Erythroblast (primary cell): ENCODE results near the gene ARL4A.
"Not testable (repeated sequence)": the region's sequence is repeated elsewhere in the genome, so short reads cannot be mapped to it uniquely, and the experiment has no call there.

Source experiments
- DNase-seq, 2 experiments: peaks; one replicate each; lab custom pipeline; 2025; lab: John Stamatoyannopoulos, UW
- GATA1 ChIP-seq: IDR thresholded peaks from 2 replicates; pipeline ENCODE4 v1.6.1; 2011; ENCODE audit warnings: low read depth, mild to moderate bottlenecking, control low read depth, low read length, moderate library complexity
- POLR2A ChIP-seq: IDR thresholded peaks from 2 replicates; pipeline ENCODE4 v1.6.1; 2011; ENCODE audit warnings: mild to moderate bottlenecking, low read length

The ARL4A gene, protein sequence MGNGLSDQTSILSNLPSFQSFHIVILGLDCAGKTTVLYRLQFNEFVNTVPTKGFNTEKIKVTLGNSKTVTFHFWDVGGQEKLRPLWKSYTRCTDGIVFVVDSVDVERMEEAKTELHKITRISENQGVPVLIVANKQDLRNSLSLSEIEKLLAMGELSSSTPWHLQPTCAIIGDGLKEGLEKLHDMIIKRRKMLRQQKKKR

DNA sequence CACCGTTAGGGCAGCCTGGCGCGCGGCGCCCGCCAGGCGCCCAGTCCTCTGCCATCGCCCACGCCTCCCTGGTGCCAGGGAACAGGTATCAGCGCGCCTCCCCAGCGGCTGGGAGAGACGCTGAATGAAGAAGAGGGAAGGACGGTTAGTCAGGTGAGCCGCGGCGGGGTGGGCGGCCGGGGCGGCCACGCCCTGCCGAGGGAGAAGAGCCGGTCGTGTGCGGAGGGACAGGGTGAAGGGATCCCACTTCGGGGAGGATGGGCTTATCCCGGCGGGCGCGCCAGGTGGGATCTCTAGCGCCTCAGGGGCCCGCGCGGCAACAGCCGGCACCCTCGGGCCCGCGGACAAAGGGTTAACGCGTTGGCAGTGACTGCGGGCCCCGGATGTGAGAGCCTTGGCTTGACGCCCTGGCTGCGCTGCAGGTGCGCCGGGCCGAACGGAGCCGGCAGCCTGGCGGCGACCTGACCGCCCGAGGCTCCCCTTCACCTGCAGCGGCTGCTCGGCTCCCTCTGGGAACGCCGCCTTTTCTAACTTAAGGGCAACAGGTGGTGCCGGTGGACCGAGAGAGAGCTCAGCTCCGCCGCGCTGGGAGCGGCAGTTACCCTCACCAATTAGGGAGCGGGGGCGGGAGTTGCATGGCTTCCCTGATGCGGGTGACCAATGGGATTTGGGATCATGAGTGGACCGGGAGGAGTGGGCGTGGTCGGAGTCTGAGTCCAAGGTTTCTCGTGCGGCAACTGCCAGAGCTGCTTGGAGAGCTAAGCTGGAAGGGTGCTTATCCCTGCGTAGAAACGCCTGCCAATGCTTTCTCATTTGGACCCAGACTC lies at the start of gene ARL4A:
Gene ARL4A (plus strand): TSS at position 743 of the 827 bp plus-strand sequence. CDS start 622 bp downstream, outside the sequence.
- peak; percentile 99 for DNase-seq
- TF ChIP-seq GATA1 (no peak), POLR2A (peak; percentile 99)

DNA sequence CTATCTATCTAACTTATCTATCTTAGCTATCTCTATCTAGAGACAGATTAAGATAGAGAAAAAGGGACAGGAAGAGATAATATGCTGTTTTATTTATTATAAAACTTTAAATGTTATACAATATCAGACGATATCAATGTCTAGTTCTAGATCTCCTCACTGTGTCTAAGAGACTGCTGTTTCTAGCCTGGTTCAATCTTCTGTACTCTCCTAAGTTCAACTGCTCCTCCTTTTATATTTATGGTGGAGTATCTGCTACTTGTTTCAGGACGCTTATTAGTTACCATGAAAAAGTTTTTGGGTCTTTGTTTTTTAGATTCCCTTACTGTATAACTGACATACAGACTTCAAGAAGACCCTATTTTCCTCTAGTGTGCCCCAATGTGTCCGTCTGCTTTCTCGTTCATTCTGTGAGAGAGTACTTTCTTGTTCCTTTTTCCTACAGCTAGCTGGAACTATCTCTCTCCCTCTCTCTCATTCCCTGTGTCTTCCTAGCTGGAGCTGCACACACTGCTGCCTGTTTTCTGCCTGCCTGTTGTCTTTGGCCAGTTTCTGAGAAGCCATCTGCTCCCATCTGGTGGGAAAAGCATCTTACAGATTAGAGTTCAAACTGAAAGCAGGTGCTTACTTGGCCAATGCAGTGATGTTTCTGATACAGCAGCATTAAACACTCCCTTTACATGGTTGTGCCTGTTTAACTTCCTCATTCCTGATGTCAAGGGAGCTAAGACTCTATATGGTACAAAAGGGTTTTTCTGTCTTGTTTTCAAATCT lies 49.4 kb upstream of the ARL4A start:
- TF ChIP-seq GATA1 (no peak), POLR2A (no peak)
- peak; percentile 6 to 14 for DNase-seq

DNA sequence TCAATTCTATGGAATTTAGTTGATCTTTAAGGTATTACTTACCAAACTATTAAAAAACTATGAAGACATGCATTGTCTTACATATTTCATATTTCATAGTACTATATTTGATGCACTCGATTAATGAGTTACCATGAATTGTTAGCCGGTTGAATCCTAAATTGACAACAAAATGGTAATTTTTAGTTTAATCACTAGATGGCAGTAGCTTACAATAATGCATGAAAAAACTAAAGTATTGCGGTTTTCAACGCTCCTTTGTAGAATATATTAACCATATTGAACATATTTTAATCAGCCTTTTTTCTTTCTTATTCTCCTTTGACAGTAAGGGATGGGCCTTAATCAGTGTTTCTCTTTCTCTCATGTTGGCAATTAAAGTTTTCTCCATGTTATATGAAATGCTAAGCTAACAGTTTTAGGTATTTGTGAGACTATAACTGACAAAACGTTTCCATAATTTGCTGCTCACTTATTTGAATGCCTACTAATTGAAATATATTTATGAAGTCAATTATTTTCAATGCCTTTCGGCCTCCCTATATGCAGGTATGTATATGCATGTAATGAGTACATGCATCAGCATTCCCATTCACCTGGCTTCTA lies 48.5 kb upstream of the ARL4A start:
- TF ChIP-seq GATA1 (no peak), POLR2A (no peak)
- peak; percentile 46 to 65 for DNase-seq

DNA sequence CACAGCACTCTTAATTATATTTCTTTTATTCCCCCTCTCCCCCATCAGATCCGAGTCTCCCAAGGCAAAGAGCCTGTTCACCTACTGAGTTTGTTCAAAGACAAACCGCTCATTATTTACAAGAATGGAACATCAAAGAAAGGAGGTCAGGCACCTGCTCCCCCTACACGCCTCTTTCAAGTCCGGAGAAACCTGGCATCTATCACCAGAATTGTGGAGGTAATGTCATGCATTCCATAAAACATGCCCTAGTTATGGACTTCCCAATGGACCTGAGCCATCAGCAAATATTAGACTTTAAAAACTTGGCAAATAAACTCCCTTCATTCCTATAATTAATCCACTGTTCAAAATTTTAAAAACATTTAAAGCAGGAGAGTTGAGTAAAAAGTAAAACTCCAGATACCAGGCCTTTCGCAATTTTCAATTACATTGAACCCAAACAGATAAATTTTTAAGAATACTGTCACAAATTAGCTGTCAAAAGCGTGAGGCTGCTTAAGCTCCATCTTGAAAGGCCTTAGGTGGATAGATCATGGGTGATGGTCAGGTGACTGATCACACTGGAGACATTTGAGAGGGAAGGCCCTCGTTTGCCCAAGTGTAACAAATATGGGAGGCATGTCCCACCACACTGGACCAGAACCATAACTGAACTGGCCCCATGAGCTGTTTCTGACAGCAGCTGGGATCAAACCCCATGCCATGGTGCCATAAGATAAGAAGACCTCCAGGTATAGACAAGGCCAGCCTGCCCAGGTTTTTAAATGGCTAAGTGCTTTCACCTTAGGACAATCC lies 46.9 kb upstream of the ARL4A start:
- TF ChIP-seq GATA1 (no peak), POLR2A (no peak)
- no peak for DNase-seq

DNA sequence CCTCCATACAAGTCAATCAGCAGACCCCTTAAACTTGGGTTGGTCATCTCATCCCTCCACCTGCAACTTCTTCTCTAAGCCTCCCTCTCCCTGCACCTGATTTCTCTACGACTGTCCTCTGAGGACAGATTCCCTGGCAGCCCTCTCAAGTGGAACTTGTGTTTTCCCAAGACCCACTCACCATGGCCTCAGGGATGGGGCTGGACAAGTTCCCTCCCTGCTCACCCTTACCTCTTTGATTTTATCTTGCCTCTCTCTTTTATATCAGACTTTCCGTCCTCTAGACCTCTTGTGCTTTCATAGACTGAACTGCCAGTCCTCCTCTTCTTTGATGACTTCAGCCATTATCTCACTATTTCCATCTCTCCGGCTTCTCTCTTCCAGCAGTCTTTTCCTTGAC lies 46.2 kb upstream of the ARL4A start:
- DNase-seq: no peak
- TF ChIP-seq GATA1: no peak
- no peak for TF ChIP-seq POLR2A

DNA sequence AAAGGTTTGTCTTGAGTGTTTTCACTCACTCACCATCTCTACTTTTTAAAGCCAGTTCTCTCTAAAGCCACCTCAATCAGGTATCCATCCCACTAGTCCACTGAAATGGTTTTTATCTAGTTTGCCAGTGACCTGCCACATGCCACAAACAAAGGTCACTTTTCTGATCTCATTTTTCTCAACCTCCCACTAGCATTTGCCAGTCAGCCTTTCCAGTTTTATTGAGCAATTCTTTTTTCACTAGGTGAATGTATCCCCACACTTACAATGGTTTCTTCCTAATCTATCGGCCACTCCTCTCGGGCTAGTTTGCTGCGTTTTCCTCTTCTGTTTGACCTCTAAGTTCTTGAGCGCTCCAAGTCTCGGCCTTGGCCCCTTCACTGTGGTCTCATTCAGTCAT lies 44.9 kb upstream of the ARL4A start:
- TF ChIP-seq POLR2A (no peak), GATA1 (no peak)
- DNase-seq: no peak

DNA sequence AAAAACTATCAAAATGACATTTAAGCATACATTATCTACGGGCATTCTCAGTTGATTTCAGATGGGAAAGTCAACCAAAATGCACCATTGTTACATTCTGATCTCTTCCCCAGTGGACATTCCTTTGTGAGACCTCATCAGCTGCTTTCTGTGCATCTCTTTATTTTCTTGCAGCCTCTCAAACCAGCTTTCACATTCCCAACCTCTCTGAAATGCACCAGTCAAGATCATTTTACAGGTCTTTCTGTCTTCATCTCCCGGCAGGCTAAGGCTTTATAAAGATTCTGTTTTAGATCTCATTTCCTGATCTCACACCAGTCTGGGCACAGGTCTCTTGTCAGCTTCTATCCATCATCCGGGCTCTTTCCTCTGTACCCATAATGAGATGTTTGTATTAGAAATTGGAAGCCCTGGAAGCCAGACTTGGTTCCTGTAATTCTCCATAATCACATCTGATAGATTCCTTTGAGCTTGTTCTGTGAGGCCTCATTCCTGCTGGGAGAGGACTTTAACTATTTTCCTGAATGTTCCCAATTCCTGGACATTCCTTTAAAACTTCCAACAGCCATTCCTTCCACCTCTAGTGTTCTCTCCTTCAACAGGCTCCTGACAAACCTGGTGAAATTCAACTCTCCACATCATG lies 44.3 kb upstream of the ARL4A start:
- no peak for DNase-seq

DNA sequence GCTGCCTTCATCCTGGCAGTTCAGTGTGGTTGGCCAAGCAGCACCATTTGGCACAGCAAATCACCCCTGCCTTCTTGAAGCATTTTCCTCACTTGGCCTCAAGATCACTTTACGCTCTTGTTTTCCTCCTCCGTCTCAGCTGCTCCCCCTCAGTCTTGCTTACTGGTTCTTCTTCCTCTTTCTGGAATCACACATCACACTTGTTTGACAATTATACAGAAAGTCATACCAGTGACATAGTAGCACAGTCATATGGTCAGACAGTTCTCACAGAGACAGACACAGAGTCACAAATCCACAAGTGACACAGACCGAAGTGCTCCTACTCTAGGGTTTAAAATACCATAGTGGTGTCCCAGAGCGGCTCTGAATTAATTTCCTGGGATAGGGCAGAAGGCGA lies 43.8 kb upstream of the ARL4A start:
- TF ChIP-seq GATA1 (no peak), POLR2A (no peak)
- no peak for DNase-seq

More for the DNA sequence above, 44.3 kb upstream of the ARL4A start:
- TF ChIP-seq GATA1 (no peak), POLR2A (no peak)

DNA sequence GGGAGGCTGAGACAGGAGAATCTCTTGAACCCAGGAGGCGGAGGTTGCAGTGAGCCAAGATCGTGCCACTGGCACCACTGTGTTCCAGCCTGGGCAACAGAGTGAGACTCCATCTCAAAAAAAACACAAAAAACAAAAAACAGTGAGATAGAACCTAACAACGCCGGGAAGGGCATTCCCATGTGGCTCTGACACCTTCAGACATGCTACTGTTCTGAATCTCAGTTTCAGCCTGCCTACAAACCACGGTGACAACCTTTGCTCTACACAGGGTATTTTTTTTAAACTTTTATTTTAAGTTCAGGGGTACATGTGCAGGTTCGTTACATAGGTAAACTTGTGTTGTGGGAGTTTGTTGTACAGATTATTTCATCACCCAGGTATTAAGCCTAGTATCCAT lies 42.2 kb upstream of the ARL4A start:
- not testable (repeated sequence) for DNase-seq

DNA sequence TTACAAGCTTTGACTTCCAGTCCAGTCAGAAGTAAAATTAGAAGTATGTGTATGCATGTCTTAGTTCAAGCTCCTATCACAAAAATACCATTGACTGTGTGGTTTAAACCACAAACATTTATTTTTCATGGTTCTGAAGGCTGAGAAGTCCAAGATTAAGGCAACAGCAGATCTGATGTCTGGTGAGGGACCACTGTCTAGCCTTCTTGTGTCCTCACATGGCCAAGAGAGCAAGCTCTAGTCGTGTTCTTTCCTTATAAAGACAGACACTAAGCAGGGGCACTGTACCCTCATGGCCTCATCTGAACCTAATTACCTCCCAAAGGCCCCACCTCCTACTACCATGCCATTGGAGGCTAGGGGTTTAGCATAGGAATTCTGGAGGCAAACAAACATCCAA lies 41.3 kb upstream of the ARL4A start:
- DNase-seq: peak in 1 of 2 experiments; percentile 18
- TF ChIP-seq POLR2A (no peak), GATA1 (no peak)

DNA sequence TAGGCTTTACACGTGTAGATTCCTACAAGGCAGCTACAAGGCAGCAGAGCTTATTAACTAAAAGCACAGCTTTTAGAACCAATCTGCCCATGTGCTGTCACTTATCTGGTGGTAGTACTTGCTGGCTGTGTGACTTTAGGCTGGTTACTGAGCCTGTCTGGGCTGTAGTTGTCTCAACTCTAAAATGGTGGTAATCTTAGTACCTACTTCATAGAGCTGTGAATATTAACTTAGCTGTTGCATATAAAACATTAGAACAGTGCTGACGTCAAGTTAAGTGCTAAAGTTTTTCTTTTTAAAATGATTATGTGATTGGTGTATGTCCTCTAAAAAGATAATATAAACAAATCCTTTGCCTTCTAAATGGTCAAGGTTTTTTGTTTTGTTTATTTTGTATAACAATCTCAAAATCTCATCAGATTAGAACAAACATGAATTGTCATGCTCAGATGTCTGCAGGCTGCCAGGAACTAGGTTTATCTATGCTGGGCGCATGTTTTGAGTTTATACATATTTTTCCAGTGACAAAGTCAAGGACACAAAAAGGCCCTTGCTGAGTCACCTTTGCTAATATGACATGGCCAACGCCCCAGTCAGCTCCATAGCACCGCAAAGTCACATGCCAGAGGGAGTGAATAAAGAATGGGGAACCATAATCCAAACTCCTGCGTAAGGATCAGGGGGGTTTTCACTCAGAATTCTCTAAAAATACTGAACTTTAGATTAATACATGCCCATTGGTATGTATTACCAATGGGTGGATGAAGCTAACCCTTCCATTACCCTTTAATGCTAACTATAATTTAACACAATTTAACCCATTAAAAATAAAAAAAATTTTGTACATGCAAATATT lies 39.8 kb upstream of the ARL4A start:
- peak; percentile 61 to 84 for DNase-seq

More for the DNA sequence above, 39.8 kb upstream of the ARL4A start:
- TF ChIP-seq POLR2A: no peak
- TF ChIP-seq GATA1: peak; percentile 43
